Chondrocyte (in vitro differentiated cells): ENCODE results near the gene KRTAP10-5. TPM values are rescaled to one million over a fixed set of nuclear protein-coding genes. Genes with fewer than 3 reads are reported as not detected.
"Not testable (repeated sequence)": the region's sequence is repeated elsewhere in the genome, so short reads cannot be mapped to it uniquely, and the experiment has no call there.

Experiments
- DNase-seq: peaks from one replicate; pipeline ENCODE4 v3.0.0; 2021; ENCODE audit warnings: mixed read lengths, low spot score
- H3K27ac Mint-ChIP-seq: one replicate; pipeline ENCODE4 v1.8.0; 2021; ENCODE audit warnings: mild to moderate bottlenecking, moderate library complexity, mixed read lengths; ENCODE audit not compliant: unreplicated experiment
- H3K27me3 Mint-ChIP-seq: 2 replicates; pipeline ENCODE4 v1.8.0; 2021; ENCODE audit warnings: low read depth, mixed read lengths
- H3K36me3 Mint-ChIP-seq: 2 replicates; pipeline ENCODE4 v1.8.0; 2021; ENCODE audit warnings: low read depth, mixed read lengths
- H3K4me1 Mint-ChIP-seq: 2 replicates; pipeline ENCODE4 v1.8.0; 2021; ENCODE audit warnings: low read depth, mild to moderate bottlenecking, mixed read lengths
- H3K4me3 Mint-ChIP-seq: one replicate; pipeline ENCODE4 v1.8.0; 2021; ENCODE audit warnings: mild to moderate bottlenecking, moderate library complexity, mixed read lengths; ENCODE audit not compliant: unreplicated experiment
- H3K9me3 Mint-ChIP-seq: 2 replicates; pipeline ENCODE4 v1.8.0; 2021; ENCODE audit warnings: low read depth, mixed read lengths
- CTCF ChIP-seq: fragments of 200-600 bp; sonication (generic); IDR thresholded peaks from 2 replicates; pipeline ENCODE4 v1.5.0; 2021; ENCODE audit warnings: antibody characterized with exemption, mild to moderate bottlenecking, moderate library complexity
- total RNA-seq: library from RNA; stranded (reverse); gene quantifications from 3 replicates; pipeline ENCODE4 v1.2.1, GENCODE V29; 2021

KRTAP10-5 gene
- total RNA-seq, 1 donor from 2014 or later: not detected

GRCh38 chr21:44601596-44602462 lies 21.4 kb upstream of the KRTAP10-5 start:
- Mint-ChIP-seq H3K27me3 (peaks cover 69% of the 10 kb centered on the region), H3K9me3 (peaks cover 18% of the 10 kb centered on the region), H3K27ac (no peak overlapping the region), H3K4me3 (no peak overlapping the region), H3K36me3 (peaks cover 6% of the 10 kb centered on the region), H3K4me1 (no peaks in the 10 kb centered on the region)
- DNase-seq: peak; percentile 61
- no peak for TF ChIP-seq CTCF

- not testable (repeated sequence) for H3K27ac Mint-ChIP-seq, H3K4me1 Mint-ChIP-seq, H3K4me3 Mint-ChIP-seq, H3K36me3 Mint-ChIP-seq
- H3K9me3 Mint-ChIP-seq: peaks cover 18% of the 10 kb centered on the region
- H3K27me3 Mint-ChIP-seq: peaks cover 69% of the 10 kb centered on the region
- DNase-seq: peak; percentile 75
Measured at GRCh38 chr21:44601091-44601490, 20.7 kb upstream of the KRTAP10-5 start.

- Mint-ChIP-seq H3K27me3 (peaks cover 68% of the 10 kb centered on the region), H3K9me3 (peaks cover 18% of the 10 kb centered on the region)
- not testable (repeated sequence) for H3K4me3 Mint-ChIP-seq, DNase-seq, H3K36me3 Mint-ChIP-seq, H3K27ac Mint-ChIP-seq, H3K4me1 Mint-ChIP-seq
Measured at GRCh38 chr21:44600118-44600978, 19.9 kb upstream of the KRTAP10-5 start, which contains the start of gene KRTAP10-7. Gene KRTAP10-7 (plus strand): TSS chr21:44600597. CDS start chr21:44600622, 25 bp downstream.

- Mint-ChIP-seq H3K27me3 (peaks cover 66% of the 10 kb centered on the region), H3K4me1 (no peaks in the 10 kb centered on the region), H3K4me3 (no peak overlapping the region), H3K36me3 (peaks cover 3% of the 10 kb centered on the region), H3K9me3 (peaks cover 15% of the 10 kb centered on the region), H3K27ac (no peak overlapping the region)
- TF ChIP-seq CTCF: no peak
- no peak for DNase-seq
Measured at GRCh38 chr21:44599264-44600029, 19.0 kb upstream of the KRTAP10-5 start.

GRCh38 chr21:44598061-44598460 lies 17.7 kb upstream of the KRTAP10-5 start:
- H3K4me1 Mint-ChIP-seq: peaks cover 6% of the 10 kb centered on the region
- no peak overlapping the region for H3K4me3 Mint-ChIP-seq
- peaks cover 10% of the 10 kb centered on the region for H3K9me3 Mint-ChIP-seq
- H3K27me3 Mint-ChIP-seq: peaks cover 66% of the 10 kb centered on the region
- TF ChIP-seq CTCF: no peak
- no peak for DNase-seq
- H3K36me3 Mint-ChIP-seq: peaks cover 3% of the 10 kb centered on the region
- no peak overlapping the region for H3K27ac Mint-ChIP-seq
